GM18873 (cell line): Measurements from ENCODE around the gene PLEKHG1.

ENCODE experiments used
- ATAC-seq: cut with Tn5 transposase; IDR thresholded peaks from one replicate; pipeline ENCODE4 v1.9.1; 2021; ENCODE audit warnings: mild to moderate bottlenecking, moderate library complexity, moderate number of reproducible peaks; ENCODE audit not compliant: unreplicated experiment, low FRiP score

The PLEKHG1 gene

GRCh38 chr6:150617496-150618460, 18.1 kb downstream of the PLEKHG1 start:
- ATAC-seq, result no peak

GRCh38 chr6:150619275-150619674, 19.6 kb downstream of the PLEKHG1 start:
- no peak for ATAC-seq

- ATAC-seq, result no peak
Observed at GRCh38 chr6:150620244-150620643, 20.6 kb downstream of the PLEKHG1 start.

GRCh38 chr6:150620763-150621162, 21.1 kb downstream of the PLEKHG1 start:
- no peak for ATAC-seq

GRCh38 chr6:150622476-150622875, 22.8 kb downstream of the PLEKHG1 start:
- ATAC-seq, result no peak

- ATAC-seq, result peak; percentile 97
Observed at GRCh38 chr6:150622941-150623874, 23.5 kb downstream of the PLEKHG1 start.

- no peak for ATAC-seq
Observed at GRCh38 chr6:150624191-150624590, 24.5 kb downstream of the PLEKHG1 start.

GRCh38 chr6:150625927-150626326, 26.2 kb downstream of the PLEKHG1 start:
- ATAC-seq, result no peak

- ATAC-seq, result no peak
Observed at GRCh38 chr6:150627154-150627553, 27.5 kb downstream of the PLEKHG1 start.

GRCh38 chr6:150627585-150628025, 27.9 kb downstream of the PLEKHG1 start:
- ATAC-seq, result no peak

GRCh38 chr6:150628908-150629307, 29.2 kb downstream of the PLEKHG1 start:
- ATAC-seq, result no peak

GRCh38 chr6:150631283-150631983, 31.7 kb downstream of the PLEKHG1 start:
- no peak for ATAC-seq

GRCh38 chr6:150631984-150632642, 32.4 kb downstream of the PLEKHG1 start:
- no peak for ATAC-seq

GRCh38 chr6:150632785-150633485, 33.2 kb downstream of the PLEKHG1 start:
- peak; percentile 41 for ATAC-seq

GRCh38 chr6:150633486-150633834, 33.8 kb downstream of the PLEKHG1 start:
- no peak for ATAC-seq

- no peak for ATAC-seq
Observed at GRCh38 chr6:150634176-150634963, 34.7 kb downstream of the PLEKHG1 start.

GRCh38 chr6:150634964-150635292, 35.2 kb downstream of the PLEKHG1 start:
- no peak for ATAC-seq

- no peak for ATAC-seq
Observed at GRCh38 chr6:150635906-150636514, 36.3 kb downstream of the PLEKHG1 start.
